Right renal cortex interstitium (tissue), 3 donors: ENCODE results near the gene CCDC8. TPM values are rescaled to one million over a fixed set of nuclear protein-coding genes. Genes with fewer than 3 reads are reported as not detected.
"Not testable (repeated sequence)": the region's sequence is repeated elsewhere in the genome, so short reads cannot be mapped to it uniquely, and the experiment has no call there.

ENCODE experiments used
- DNase-seq, 3 donors: peaks; one replicate each; pipeline ENCODE4 v3.0.0-alpha.2; 2013; ENCODE audit warnings: low read depth in 3 of 3, low spot score in 2 of 3
- polyA plus RNA-seq, 3 donors: library from polyadenylated mRNA; unstranded; fragments of 120-200 nt; gene quantifications; one replicate each; pipeline ENCODE4 v1.2.1, GENCODE V29; 2013; ENCODE audit not compliant: insufficient read length in 3 of 3

CCDC8 gene
- polyA plus RNA-seq, 3 donors: 48.5 to 53.8 (median 52.8) TPM

DNA sequence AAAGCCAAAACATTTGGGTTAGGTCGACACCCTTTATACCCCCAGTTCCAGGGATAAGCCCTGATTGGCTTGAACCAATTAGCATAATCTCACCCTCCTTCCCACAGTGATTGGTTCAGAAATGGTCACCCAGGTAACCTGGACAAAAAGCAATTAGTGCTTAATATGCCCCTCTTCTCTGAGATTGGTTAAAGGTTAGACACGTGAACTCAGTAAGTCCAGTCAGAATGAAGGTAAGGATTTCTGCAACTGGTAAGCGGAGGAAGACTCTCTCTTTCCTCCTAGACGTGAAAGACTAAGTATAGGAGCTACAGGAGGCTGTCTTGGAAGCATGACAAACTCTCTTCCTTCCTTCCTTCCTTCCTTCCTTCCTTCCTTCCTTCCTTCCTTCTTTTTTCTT lies 16.6 kb upstream of the CCDC8 start:
- DNase-seq: no peak

DNA sequence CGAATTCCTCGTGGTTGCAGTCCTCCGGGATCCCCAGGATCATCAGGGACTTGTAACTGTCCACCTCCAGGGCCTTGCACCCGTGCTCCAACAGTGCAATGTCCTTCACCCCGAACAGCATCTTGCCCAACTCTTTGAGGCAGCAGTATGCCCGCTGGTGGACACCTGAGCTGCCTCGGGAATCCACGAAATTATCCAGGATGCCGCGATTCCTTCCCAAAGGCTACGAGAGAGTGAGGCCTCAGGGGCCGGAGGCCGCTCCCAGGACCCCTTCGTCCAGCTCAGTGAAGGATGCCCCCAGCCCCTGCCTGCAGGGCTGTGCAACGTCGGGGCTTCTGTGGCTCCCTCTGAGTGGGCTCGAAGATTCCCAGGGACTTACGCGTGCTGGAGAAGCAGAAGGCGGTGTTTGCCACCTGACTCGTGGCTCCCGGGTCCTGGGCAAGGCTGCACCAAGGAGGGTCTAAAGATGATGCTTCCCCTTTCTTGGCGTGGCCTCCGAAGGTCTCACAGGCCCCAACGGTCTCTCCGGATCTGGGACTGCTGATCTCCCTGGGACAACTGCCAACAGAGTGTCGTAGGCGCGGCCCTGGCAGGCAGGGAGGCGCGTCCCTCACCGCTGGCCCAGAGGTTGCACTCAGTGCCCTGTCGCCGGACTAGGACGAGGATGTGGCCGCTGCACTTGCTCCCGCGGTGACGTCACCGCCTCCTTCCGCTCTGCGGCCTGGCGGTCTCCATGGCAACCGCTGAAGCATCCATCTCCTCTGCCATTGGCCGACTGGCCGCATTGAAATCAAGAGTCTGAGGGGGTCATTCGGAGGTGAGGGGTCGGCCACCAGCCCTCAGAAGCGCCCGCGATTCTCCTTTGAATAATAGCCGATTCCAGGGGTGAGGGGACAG lies 15.1 kb upstream of the CCDC8 start, which contains the start of gene PNMA8C:
PNMA8C (minus strand) TSS at position 698 of the 897 bp plus-strand sequence; CDS start at position 121, 577 bp downstream.
- DNase-seq: peak in 1 of 3 donors; percentile 43

DNA sequence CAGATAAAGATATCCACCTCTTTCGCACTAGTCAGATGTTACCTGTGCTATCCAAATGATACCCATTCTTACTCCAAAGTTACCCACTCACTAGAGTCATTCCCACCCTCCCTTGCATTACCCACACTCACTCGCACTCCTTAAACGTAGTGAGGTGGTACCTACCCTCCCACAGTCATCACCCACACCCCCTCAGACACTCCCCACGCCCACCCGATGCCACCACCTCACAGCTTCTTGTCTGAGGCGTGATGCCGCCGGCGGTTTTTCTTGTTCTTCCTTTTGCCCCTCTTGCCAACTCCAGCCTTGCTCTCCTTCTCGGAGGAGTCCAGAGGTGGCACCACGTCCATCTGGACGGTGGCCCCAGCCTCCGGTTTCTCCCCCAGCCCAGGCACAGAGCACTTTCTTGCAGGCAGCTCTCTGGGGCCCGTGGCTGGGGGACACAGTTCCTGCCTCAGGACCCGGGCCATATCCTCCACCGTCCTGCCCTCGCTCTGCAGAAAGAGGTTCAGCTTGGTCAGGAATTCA lies 14.2 kb upstream of the CCDC8 start:
- no peak for DNase-seq

DNA sequence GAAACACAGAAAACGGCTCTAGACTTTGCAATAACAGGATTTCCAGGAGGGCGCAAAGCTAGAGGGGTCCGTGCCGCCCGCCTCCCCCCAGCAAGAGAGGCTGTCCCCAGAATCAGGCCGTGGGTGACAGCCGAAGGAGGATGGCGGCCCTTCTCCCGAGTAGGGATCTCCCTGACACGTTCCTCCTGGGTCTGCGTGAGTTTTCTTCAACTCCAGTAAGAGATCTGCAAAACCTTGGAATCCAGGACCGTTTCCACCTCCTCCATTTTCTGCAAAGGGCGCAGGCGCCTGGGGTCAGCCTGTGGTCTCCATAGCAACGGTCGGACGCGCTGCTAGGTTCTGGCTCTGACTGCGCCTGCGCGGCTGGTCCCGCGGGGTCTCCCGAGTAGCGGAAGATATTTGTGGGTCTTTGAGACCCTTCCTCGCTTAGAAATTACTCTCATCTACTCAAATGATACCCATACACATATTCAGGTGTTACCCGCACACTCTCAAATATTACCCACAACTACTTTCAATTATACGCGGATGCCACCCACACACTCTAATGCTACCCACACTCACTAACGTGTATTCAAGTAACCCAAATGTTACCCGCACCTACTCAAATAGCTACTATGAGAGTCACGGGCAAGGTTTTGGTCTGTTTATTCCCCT lies 13.3 kb upstream of the CCDC8 start:
- DNase-seq: no peak

DNA sequence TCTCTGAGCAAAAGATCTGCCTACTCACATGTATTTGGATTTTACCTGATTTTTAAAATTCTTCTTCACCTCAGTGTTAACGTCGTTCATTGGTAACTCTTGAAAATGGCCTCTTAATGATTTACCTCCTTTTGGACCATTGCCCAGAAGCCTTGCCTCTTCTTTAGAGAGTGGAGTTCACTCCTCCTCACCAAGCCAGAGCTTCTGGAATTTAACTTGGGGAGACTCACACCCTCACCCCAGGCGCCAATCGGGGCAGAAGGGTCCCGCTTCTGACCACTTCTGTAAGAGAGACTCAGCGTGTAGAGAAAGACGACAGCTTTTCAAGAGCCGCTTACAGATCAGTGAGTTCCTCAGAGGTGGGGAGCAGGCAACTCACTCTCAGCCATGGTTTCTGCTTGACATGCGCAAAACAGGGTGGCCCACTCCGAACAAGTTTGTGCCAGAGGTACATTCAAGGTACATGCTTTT lies 12.7 kb upstream of the CCDC8 start:
- no peak for DNase-seq

DNA sequence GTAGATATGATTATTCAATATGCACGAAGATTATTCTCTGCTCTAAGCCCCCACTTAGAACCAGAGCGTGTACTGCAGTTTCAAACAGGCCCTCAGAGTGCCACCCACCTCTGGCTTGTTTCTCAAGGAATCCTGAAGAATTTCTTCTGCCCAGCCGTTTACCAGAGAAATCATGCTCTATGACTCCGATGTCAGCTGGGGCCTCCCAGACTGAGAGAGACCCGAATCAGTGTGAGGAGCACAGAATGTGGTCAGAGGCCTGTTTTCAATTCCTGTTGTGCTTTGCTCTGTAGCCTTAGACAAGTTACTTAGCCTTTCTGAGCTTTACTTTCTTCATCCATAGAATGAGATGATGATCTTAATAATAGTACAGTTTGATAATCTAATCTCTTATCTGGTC lies 9.8 kb upstream of the CCDC8 start:
- DNase-seq: no peak

DNA sequence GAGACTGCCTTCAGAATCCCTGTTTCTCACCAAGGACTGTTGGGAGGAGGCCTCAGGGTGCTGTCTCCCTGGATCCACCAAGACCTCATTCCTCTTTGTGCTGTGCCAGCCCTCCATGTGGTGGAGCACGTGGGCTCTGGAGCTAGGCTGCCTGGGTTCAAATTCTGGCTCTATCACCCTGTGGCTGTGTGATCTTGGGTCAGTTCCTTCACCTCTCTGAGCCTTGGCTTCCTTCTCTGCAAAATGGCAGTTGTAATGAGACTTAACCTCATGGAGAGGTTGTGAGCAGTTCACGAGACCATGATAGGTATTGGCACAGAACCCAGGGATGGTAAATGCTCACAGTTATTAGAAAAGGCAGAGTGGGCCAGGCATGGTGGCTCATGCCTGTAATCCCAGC lies 9.0 kb upstream of the CCDC8 start:
- DNase-seq: no peak

DNA sequence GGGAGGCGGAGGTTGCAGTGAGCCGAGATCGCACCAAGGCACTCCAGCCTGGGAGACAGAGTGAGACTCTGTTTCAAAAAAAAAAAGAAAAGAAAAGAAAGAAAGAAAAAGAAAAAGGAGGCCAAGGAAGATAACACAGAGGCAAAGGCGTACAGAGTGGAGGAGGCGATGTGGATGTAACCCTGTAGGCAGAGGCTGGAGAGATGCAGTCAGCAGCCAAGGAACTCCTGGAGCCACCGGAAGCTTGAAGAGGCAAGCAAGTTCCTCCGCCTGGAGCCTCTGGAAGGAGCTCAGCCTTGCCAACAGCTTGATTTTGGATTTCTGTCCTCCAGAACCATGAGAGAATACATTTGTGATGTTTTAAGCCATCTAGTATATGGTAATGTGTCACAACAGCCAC lies 6.7 kb upstream of the CCDC8 start:
- DNase-seq: no peak

DNA sequence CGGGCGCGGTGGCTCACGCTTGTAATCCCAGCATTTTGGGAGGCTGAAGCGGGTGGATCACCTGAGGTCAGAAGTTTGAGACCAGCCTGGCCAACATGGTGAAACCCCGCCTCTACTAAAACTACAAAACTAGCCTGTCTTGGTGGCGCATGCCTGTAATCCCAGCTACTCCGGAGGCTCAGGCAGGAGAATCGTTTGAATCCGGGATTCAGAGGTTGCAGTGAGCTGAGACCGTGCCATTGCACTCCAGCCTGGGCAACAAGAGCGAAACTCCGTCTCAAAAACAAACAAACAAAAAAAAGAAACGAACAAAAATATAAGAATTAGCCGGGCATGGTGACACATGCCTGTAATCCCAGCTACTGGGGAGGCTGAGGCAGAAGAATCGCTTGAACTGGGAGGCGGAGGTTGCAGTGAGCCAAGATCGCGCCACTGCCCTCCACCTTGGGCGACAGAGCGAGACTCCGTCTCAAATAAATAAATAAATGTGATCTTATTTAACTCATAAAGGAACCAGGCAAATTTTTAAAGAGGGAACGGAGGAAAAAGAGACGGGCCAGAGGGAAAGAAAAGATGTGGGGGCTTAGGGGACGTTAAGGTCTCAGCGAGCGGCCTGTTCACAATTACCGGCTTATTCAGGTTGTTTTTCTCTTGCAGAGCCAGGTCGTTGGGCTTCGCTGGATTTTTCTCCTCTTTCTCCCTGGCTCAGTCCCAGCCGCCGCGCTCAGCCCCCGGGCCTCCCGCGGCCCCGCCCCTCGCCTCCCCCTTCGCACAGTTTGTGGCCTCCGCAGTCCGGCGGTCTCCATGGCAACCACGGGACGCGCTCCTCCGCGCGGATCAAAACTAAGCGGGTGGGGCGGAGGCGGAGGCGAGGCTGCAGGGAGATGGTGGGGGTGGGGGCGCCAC lies 2.7 kb upstream of the CCDC8 start:
- DNase-seq: peak in 1 of 3 donors; percentile 89

DNA sequence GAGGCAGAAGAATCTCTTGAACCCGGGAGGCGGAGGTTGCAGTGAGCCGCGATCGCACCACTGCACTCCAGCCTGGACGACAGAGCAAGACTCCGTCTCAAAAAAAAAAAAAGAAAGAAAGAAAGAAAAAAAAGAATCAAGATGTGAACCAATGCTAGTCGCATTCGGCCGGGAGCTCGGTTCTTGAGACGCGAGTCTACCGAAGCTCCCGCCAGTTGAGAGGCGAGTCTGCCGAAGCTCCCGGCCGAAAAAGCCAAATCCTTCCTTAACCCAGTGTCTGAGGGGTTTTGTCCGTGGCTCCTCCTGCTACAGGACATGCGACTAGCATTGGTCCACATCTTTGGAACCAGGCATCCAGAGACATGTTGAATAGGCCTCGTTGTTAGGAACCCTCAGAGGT lies 1.5 kb upstream of the CCDC8 start:
- DNase-seq: not testable (repeated sequence)

DNA sequence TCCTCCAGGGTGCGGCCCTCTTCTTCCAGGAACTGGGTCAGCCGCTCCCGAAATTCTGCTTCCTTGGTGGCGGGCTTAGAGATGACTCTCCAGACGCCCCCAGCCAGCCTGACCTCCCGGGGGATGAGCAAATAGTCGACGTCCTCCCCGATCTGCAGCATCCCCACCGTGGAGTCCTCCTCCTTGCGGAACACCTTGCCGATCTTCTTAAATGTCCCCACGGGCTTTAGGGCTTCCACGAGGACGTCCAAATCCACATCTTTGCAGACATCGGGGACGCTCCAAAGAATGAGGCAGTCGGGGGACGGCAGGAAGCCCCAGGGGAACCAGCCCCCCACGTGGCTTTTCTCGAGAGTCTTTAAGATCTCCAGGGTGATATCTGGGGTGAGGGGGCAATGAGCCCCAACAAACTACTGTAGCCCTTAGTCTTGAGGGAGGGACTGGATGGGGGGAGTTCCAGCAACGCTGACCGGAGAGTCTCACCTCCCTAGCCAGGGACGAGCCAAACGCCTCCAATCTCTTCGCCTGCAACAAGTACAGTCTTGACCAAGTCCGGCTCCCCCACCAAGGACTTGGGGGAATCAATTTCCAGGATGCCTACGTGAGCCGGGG lies 608 bp downstream of the CCDC8 start:
- DNase-seq: no peak

DNA sequence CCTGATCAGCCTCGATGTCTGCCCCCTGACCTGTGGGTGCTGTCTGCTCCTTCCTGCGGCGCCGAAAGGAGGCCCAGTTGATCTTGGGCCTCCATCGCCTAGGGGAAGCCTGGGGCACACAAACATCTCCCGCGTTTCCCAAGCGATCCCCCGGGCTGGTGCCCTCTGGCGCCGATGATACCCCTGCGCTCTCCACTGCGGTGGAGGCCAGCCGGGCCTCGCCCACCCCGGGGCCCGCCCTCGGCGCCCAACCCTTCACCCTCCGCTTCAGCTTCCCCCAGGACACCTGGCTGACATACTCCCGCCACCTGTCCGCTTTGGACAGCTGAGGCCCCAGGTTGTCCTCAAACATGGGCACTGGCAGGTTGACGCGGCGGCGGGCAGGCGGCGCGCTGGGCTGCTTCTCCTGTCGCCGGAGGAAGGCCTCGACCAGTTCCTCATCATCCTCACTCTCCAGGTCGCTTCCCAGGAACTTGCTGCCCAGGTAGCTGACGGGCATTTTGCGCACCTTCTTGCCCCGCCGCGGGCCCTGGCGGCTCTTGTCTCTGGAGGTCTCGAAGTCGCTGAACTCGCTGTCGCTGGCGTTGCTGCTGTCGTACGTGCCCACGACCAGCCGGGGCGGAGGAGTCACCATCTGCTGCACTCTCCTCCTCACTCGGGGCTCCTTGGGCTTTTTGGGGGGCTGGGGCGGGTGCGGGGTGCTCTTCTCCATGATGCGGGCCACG lies 1.3 kb downstream of the CCDC8 start:
- DNase-seq: no peak

DNA sequence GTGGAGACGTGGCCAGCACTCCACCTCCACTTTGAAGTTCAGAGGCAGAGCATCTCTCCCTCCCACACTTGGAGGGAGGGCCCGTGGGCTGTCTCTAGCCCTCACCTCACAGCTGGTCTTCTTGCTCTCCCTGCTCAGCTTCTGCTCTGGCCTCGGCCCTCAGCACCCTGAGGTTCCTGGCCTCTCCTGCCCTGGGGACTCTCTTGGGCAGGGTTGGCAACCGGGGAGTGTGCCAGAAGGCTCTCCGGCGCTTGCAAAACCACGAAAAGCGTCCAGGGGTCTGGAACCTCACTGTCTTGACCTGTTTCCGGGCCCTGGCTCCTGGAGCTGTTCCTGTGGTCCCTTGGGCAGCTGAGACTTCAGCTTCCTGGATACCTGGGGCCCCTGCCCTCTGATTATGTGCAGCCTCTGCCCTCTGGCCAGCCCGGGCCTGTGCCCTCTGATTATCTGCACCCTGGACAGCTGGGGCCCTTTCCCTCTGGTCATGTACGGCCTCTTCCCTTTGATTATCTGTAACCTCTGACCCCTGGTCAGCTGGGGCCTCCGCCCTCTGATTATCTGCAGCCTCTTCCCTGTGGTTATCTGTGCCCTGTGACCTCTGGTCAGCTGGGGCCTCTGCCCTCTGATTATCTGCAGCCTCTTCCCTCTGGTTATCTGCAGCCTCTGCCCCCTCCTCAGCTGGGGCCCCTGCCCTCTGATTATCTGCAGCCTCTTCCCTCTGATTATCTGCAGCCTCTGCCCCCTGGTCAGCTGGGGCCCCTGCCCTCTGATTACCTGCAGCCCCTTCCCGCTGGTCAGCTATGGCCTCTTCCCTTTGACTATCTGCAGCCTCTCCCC lies 2.1 kb downstream of the CCDC8 start:
- no peak for DNase-seq

DNA sequence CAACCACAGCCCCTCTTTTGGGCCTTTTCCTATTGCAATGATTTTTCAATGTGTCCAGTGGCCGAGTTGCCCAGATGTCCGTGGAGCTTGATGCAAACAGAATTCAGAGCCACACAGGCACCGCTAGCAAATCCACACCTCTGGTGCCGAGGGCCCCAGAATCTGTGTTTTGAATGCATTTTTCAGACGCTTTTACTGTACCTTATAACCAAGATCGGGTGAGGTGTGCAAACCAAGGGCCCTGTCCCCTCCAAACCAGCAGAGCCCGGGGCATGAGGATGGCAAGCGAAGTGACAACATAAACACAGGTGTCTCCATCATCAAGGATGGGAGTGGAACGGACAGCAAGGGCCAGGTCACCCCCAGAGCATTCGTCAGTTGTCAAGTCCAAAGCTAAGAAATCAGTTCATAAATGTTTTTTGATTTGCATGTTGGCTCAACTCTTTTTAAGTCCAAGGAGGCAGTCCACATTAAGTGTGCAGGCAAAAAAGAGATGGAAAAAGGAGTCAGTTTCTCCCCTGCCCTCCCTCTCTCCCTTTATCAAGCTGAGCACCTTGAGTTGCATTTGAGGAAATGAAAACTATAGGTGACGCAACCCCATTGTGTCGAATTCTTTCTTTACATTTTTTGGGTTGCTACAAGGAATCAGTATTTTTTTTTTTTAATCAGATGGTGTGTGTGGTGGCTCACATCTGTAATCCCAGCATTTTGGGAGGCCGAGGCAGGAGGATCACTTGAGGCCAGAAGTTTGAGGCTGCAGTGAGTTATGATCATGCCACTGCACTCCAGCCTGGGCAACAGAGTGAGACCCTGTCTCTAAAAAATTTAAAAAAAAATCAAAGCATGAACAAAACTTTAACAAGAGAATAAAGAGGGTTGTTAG lies 2.9 kb downstream of the CCDC8 start:
- no peak for DNase-seq

DNA sequence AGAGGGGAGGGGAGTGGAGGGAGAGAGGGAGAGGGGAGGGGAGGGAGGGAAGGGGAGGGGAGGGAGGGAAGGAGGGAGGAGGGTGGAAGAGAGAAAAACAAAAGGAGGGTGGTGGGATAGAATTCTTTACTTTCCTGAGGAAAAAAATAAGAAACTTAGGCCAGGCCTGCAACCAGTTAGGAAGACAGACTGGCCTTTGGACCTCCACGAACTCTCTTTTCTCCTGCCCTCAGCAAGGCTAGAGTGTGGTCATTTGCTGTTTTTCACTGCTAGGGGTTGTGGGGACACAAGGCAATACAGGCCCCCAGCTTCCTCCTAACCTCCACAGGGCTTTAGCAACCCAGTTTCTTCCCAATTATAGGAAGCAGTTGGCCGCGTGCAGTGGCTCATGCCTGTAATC lies 4.2 kb downstream of the CCDC8 start:
- DNase-seq: no peak

DNA sequence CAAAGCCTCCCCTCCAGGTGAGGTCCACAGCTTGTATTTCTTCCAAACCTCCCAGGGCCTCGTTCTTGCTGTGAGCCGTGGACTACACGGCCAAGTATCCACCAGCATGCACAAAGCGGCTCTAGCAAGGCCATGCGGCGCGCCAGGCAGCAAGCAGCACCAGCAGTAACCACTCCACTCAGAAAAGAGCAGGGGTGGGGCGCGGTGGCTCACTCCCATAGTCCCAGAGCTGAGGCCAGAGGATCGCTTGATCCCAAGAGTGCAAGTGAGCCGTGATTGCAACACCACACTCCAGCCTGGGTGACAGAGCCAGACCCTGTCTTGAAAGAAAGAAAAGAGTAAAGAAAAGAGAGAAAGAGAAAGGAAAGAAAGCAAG lies 4.7 kb downstream of the CCDC8 start:
- no peak for DNase-seq

DNA sequence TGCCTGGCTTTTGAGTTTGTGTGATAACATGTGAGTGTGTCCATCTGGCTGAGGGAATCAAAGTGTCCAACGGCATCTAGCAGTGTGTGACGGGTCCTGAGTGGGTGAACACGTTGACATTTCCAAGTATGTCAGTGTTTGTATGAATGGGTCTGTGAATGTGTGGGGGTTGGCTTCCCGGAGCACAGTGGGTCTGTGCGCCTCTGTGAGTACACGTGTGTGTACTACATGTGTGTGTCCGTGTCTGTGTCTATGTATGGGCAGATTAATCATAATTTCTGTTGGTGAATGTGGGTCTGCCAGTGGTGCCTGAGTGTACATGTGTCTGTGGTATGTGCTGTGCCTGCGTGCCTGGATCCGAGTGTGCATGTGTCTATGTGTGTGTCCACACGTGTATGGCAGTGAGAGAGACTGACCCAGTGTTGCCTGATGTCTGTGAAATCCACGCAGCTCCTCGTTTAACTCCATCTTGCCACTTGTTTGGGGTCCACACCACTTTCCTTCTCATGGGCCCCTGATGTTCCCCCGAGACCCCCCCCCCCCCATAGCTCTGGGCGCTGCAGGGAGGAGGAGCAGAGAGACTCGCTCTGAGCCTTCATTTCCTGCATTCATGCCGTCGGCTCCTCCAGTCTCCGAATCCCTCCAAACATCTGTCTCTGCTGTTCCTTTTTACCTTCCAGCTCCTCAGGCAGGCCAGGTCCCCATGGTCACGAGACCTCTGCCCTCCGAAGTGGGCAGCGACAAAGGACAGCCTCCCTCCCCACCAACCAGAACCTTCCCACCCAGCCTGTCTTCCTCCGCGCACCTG lies 5.3 kb downstream of the CCDC8 start:
- no peak for DNase-seq
